Activated CD8-positive, alpha-beta T cell treated with anti-CD3 and anti-CD28 coated beads for 36 hours (primary cell): ENCODE data around the gene MRPS14. TPM values are rescaled to one million over a fixed set of nuclear protein-coding genes. Genes with fewer than 3 reads are reported as not detected.

ENCODE experiments used
- ATAC-seq: fragments of 200-7000 bp; cut with Tn5 transposase; one replicate; pipeline ENCODE4 v1.10.0; 2021; ENCODE audit warnings: mild to moderate bottlenecking, moderate library complexity
- CTCF ChIA-PET: fragments of 350-600 bp; sonication (Branson Sonifier 250); formaldehyde crosslinking; loops from one replicate; lab custom pipeline; 2021; ENCODE audit warnings: antibody characterized with exemption; lab: Charles Lee
- POLR2A ChIA-PET: fragments of 350-600 bp; sonication (Branson Sonifier 250); formaldehyde crosslinking; loops from one replicate; lab custom pipeline; 2021; ENCODE audit warnings: antibody characterized with exemption; lab: Charles Lee
- DNase-seq: peaks from one replicate; pipeline ENCODE4 v3.0.0-alpha.2; 2020
- H3K27ac Mint-ChIP-seq: one replicate; pipeline ENCODE4 v1.8.0; 2021; ENCODE audit warnings: mild to moderate bottlenecking, mixed read lengths
- H3K27me3 Mint-ChIP-seq: one replicate; pipeline ENCODE4 v1.8.0; 2021; ENCODE audit warnings: mixed read lengths
- H3K36me3 Mint-ChIP-seq: one replicate; pipeline ENCODE4 v1.8.0; 2021; ENCODE audit warnings: low read depth, mixed read lengths
- H3K4me1 Mint-ChIP-seq: one replicate; pipeline ENCODE4 v1.8.0; 2021; ENCODE audit warnings: low read depth, mixed read lengths
- H3K4me3 Mint-ChIP-seq: one replicate; pipeline ENCODE4 v1.8.0; 2021; ENCODE audit warnings: mild to moderate bottlenecking, moderate library complexity, mixed read lengths
- H3K9me3 Mint-ChIP-seq: one replicate; pipeline ENCODE4 v1.8.0; 2021; ENCODE audit warnings: mixed read lengths
- intact Hi-C: fragments of 100-400 bp; cut with micrococcal nuclease; formaldehyde crosslinking; loops from one replicate; pipeline ENCODE4 v1.10.0; 2022
- total RNA-seq, 2 experiments: library from RNA; stranded (reverse); gene quantifications; one replicate each; pipeline ENCODE4 v1.2.3, GENCODE V29; 2021
- TF ChIP-seq, protein P1 (sequence below): fragments of 200-600 bp; IDR thresholded peaks from one replicate; pipeline ENCODE4 v1.8.0; 2022; ENCODE audit warnings: antibody characterized with exemption, mild to moderate bottlenecking

MRPS14 gene
- total RNA-seq, 2 experiments from 2014 or later, result 42.1 to 45.7 TPM

DNA sequence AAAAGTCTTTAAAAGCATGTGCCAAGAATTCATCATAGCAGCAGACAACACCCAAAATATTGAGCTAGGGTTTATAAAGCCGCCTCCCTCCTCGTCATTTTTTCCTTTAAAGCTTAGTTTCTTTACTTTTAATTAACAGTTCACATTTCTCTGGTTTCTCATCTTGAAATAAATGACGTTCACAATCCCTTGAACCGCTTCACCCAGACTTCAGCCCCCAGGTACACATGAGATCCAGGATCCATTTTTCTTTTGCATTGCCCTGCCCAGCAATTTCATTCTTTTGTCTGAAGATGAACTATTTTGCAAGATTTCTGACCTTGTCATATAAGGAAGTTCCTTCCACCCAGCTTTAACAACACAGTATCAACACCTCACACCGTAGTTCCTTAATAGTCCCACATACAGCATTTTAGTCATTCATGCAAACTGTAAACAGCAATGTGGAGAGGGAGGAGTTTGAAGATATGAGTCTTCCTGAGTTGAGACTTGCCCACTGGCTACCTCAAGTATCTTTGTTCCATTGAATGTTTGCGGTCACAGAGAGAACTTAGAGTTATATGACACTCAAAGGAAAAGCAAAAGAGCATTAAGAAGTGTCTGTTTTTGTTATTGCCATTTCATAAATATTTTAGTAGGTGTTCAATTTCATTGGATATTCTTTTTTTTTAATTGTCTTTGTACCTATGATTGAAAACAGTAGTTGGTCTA is 58.8 kb downstream of the MRPS14 start:
- ATAC-seq, result peak; percentile 79
- no peaks in the 10 kb centered on the region for H3K36me3 Mint-ChIP-seq
- peaks cover 52% of the 10 kb centered on the region for H3K4me1 Mint-ChIP-seq
- H3K27ac Mint-ChIP-seq, result peak overlapping the region; percentile 84
- no peaks in the 10 kb centered on the region for H3K27me3 Mint-ChIP-seq
- peak; percentile 34 for DNase-seq
- H3K9me3 Mint-ChIP-seq, result no peaks in the 10 kb centered on the region
- POLR2A ChIA-PET, result interaction anchor here (0.7 to 1.9 kb wide), 2 partner anchors 14 to 51 kb away, joined by 3 to 5 read pairs; no protein-coding TSS in a partner anchor
- intact Hi-C loops, result loop anchor here (2.0 kb wide), 1 partner anchor 34 kb away; the partner anchor contains the start of gene CACYBP
- CTCF ChIA-PET, result interaction anchor here (1.4 to 1.5 kb wide), 2 partner anchors 35 to 65 kb away, joined by 3 to 5 read pairs; partner anchors contain the start of gene CACYBP
- H3K4me3 Mint-ChIP-seq, result peak overlapping the region; percentile 68
- TF ChIP-seq, protein P1, sequence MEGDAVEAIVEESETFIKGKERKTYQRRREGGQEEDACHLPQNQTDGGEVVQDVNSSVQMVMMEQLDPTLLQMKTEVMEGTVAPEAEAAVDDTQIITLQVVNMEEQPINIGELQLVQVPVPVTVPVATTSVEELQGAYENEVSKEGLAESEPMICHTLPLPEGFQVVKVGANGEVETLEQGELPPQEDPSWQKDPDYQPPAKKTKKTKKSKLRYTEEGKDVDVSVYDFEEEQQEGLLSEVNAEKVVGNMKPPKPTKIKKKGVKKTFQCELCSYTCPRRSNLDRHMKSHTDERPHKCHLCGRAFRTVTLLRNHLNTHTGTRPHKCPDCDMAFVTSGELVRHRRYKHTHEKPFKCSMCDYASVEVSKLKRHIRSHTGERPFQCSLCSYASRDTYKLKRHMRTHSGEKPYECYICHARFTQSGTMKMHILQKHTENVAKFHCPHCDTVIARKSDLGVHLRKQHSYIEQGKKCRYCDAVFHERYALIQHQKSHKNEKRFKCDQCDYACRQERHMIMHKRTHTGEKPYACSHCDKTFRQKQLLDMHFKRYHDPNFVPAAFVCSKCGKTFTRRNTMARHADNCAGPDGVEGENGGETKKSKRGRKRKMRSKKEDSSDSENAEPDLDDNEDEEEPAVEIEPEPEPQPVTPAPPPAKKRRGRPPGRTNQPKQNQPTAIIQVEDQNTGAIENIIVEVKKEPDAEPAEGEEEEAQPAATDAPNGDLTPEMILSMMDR, result no peak

DNA sequence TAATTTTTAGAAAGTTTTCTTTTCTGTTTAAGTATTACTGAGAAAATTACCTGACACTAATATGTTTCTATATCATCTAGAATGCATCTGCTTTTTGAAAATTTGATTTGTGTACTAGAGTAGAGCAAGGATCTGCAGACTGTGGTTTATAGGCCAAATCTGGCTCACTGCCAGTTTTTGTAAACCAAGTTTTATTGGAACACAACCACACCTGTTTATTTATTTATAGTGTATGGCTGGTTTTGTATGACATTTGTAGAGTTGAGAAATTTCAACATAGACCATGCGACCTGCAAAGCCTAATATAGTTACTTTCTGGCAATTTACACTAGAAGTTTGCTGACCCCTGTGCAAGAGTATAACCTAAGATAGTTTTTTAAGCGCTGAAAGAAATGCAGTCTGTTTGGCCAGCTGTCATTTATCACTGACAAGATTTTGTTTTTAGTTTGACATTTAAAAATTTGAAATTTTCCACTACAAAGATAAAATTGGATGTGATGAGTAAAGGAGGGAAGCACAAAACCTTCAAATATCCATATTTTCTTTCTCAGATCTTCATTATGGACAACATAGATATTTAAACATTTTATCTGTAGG is 59.6 kb downstream of the MRPS14 start:
- intact Hi-C loops, result loop anchor here (2.0 kb wide), 1 partner anchor 35 kb away; the partner anchor contains the start of gene CACYBP
- H3K4me3 Mint-ChIP-seq, result no peak overlapping the region

More for the DNA sequence above, 59.6 kb downstream of the MRPS14 start:
- Mint-ChIP-seq H3K36me3 (no peaks in the 10 kb centered on the region), H3K27me3 (no peaks in the 10 kb centered on the region), H3K4me1 (peaks cover 44% of the 10 kb centered on the region), H3K9me3 (no peaks in the 10 kb centered on the region), H3K27ac (peak overlapping the region; percentile 84)
- ATAC-seq, result no peak
- ChIA-PET CTCF (interaction anchor here (1.4 to 1.5 kb wide), 2 partner anchors 36 to 66 kb away, joined by 3 to 5 read pairs; partner anchors contain the start of gene CACYBP), POLR2A (interaction anchor here (1.9 kb wide), 1 partner anchor 14 kb away, joined by 5 read pairs; no protein-coding TSS in a partner anchor)
- no peak for DNase-seq
- TF ChIP-seq, protein P1, result no peak

Other genes with a start within 250 kb of the MRPS14 start
- 100 to 1,000 TPM; 307 to 346 TPM for gene CACYBP, start 23.5 kb downstream of the MRPS14 start, total RNA-seq
- gene TNN, start 44.4 kb upstream of the MRPS14 start, total RNA-seq, result under 1 TPM; 0.05 to 0.07 TPM
- gene KIAA0040, start 169.4 kb upstream of the MRPS14 start, total RNA-seq, result 10 to 100 TPM; 20.8 to 21.1 TPM